ENCODE measurements around the gene TSPAN9. TPM values are rescaled to one million over a fixed set of nuclear protein-coding genes. Genes with fewer than 3 reads are reported as not detected.

Gene TSPAN9
- total RNA-seq, 1 donor from 2014 or later = 20.5 TPM

- no peak for DNase-seq (ENCODE audit: low read depth)
- H3K4me3 ChIP-seq (ENCODE audit: low read depth, low read length) = no peak overlapping the region
- no peak for TF ChIP-seq CTCF (conservative IDR thresholded peaks at IDR 0.05; ENCODE audit: low read depth, low read length)
Measured at GRCh38 chr12:3139760-3140159, 62.6 kb downstream of the TSPAN9 start.

GRCh38 chr12:3140284-3140683, 63.1 kb downstream of the TSPAN9 start:
- no peak for TF ChIP-seq CTCF (conservative IDR thresholded peaks at IDR 0.05; ENCODE audit: low read depth, low read length)
- H3K4me3 ChIP-seq (ENCODE audit: low read depth, low read length) = no peak overlapping the region
- DNase-seq (ENCODE audit: low read depth) = no peak

GRCh38 chr12:3141339-3142321, 64.5 kb downstream of the TSPAN9 start:
- DNase-seq (ENCODE audit: low read depth) = no peak
- H3K4me3 ChIP-seq (ENCODE audit: low read depth, low read length) = no peak overlapping the region
- no peak for TF ChIP-seq CTCF (conservative IDR thresholded peaks at IDR 0.05; ENCODE audit: low read depth, low read length)

- DNase-seq (ENCODE audit: low read depth) = no peak
- H3K4me3 ChIP-seq (ENCODE audit: low read depth, low read length) = no peak overlapping the region
- TF ChIP-seq CTCF (conservative IDR thresholded peaks at IDR 0.05; ENCODE audit: low read depth, low read length) = no peak
Measured at GRCh38 chr12:3142386-3142785, 65.2 kb downstream of the TSPAN9 start.

GRCh38 chr12:3144495-3144894, 67.3 kb downstream of the TSPAN9 start:
- H3K4me3 ChIP-seq (ENCODE audit: low read depth, low read length) = no peak overlapping the region
- TF ChIP-seq CTCF (conservative IDR thresholded peaks at IDR 0.05; ENCODE audit: low read depth, low read length) = no peak
- no peak for DNase-seq (ENCODE audit: low read depth)

GRCh38 chr12:3145033-3145432, 67.9 kb downstream of the TSPAN9 start:
- no peak for DNase-seq (ENCODE audit: low read depth)
- no peak overlapping the region for H3K4me3 ChIP-seq (ENCODE audit: low read depth, low read length)
- TF ChIP-seq CTCF (conservative IDR thresholded peaks at IDR 0.05; ENCODE audit: low read depth, low read length) = no peak
